Adipose tissue (tissue), 3 donors: ENCODE data around the gene ANTXRL. TPM values are rescaled to one million over a fixed set of nuclear protein-coding genes. Genes with fewer than 3 reads are reported as not detected.
"Not testable (repeated sequence)": the region's sequence is repeated elsewhere in the genome, so short reads cannot be mapped to it uniquely, and the experiment has no call there.

Experiments used
- H3K27ac ChIP-seq: one replicate; pipeline ENCODE4 v1.5.1; 2013; ENCODE audit warnings: low read depth, low read length
- WGBS, 3 donors: extraction: QIAGEN DNeasy Blood & Tissue Kit; methylation state at CpG; one replicate each; pipeline ENCODE4 v1.1.7; 2013; 5-methylcytosine and 5-hydroxymethylcytosine counted together
- polyA plus RNA-seq, 3 donors: library from polyadenylated mRNA; stranded (reverse); fragments of 200-250 nt; gene quantifications; one replicate each; pipeline ENCODE4 v1.2.3, GENCODE V29; 2013
- donor health status: healthy with polysubstance abuse.
- donor health status: Bipolar disorder and iron deficiency.
- donor health status: healthy.

Gene ANTXRL
- polyA plus RNA-seq, 3 donors, result 1.9 TPM; not detected in 2

DNA sequence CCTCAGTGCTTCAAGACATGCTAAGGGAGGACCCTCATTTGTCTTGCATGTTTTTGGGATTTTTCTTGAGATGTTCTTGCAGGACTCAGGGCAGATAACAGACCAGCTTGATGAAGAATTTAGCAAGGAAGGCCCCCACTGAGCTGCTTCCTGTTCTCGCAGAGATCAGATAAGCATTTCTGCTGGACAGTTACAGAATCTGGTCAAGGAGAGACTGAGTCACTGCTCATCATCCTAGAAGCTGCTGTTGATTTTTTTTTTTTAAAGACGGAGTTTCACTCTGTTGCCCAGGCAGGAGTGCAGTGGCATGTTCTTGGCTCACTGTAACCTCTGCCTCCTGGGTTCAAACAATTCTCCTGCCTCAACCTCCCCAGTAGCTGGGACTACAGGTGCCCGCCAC is 87.6 kb downstream of the ANTXRL start:
- H3K27ac ChIP-seq, result not testable (repeated sequence)
- 44 to 97% (median 58%) methylated on average over 1 to 2 of the region's 3 CpGs for WGBS, 3 donors

- not testable (repeated sequence) for H3K27ac ChIP-seq
- WGBS, 3 donors, result 79 to 89% (median 84%) methylated on average over 2 to 4 of the region's 11 CpGs
Observed at GRCh38 chr10:46375406-46375805, 88.6 kb downstream of the ANTXRL start, which contains the start of gene ANXA8L1. Gene ANXA8L1 (plus strand): TSS chr10:46375776. CDS start chr10:46375852, 76 bp downstream.

DNA sequence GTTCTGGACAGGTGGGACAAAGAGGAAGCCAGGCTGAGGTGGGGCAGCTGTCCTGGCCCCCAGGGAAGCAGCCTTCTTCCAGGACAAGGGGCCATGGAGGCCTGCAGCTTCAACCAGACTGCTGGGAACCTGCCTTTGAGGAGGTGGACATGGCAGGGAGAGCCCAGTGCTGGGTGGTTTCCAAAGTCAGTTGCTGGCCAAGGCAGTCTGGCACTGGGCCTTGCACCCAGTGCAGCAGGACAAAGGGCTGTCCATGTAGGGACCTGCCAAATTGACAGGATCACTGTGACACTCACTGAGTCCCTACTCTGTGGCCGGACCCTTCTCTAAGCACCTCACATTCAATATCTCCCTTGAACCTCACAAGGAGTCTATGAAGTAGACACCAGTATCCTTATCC is 90.2 kb downstream of the ANTXRL start:
- H3K27ac ChIP-seq, result not testable (repeated sequence)
- no CpG with 5 or more reads among the region's 1 CpG for WGBS, 3 donors

- WGBS, 3 donors, result 63 to 100% methylated on average over 1 of the region's 4 CpGs; no CpG with 5 or more reads in 1 of the 3 donors
- not testable (repeated sequence) for H3K27ac ChIP-seq
Observed at GRCh38 chr10:46377651-46378050, 90.9 kb downstream of the ANTXRL start.

GRCh38 chr10:46378108-46378507 is 91.3 kb downstream of the ANTXRL start:
- not testable (repeated sequence) for H3K27ac ChIP-seq
- 27 to 67% (median 59%) methylated on average over 1 to 6 of the region's 8 CpGs for WGBS, 3 donors

GRCh38 chr10:46379233-46379848 is 92.5 kb downstream of the ANTXRL start:
- WGBS, 3 donors, result 60% methylated on average over 1 of the region's 5 CpGs; no CpG with 5 or more reads in 1 of the 3 donors
- not testable (repeated sequence) for H3K27ac ChIP-seq

Other genes starting within 250 kb of the ANTXRL start
- not detected for gene MSMB, start 240.7 kb upstream of the ANTXRL start, polyA plus RNA-seq
- 1 to 10 TPM in 2 of 3 donors, under 1 TPM in 1; 0.15 to 5.9 (median 5.6) TPM for gene ANXA8L1, start 88.8 kb downstream of the ANTXRL start, polyA plus RNA-seq
- under 1 TPM in 2 of 3 donors, not detected in 1; 0.04 to 0.05 TPM for gene NPY4R, start 179.0 kb downstream of the ANTXRL start, polyA plus RNA-seq